GM21367 (cell line): ENCODE measurements around the gene ZAR1L.

Experiments used
- ATAC-seq: cut with Tn5 transposase; IDR thresholded peaks from one replicate; pipeline ENCODE4 v1.9.1; 2021; ENCODE audit not compliant: unreplicated experiment

The ZAR1L gene

DNA sequence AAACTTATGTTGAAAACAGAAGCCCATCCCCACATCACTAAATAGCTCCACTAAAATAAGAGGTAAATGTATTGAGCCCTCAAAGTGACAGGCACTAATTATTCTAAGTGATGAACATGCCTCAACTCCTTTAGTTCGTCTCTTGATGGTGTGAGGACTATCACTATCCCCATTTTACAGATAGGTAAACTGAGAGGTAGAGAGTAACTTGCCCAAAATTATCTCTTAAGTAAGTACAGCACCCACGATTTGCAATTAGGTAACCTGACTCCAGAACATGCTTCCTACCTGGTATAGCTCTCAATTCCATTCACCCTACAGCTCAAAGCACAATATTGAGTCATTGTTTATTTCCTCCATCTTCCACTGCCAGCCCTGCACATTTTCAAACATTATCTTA is 12.7 kb downstream of the ZAR1L start:
- ATAC-seq: no peak

DNA sequence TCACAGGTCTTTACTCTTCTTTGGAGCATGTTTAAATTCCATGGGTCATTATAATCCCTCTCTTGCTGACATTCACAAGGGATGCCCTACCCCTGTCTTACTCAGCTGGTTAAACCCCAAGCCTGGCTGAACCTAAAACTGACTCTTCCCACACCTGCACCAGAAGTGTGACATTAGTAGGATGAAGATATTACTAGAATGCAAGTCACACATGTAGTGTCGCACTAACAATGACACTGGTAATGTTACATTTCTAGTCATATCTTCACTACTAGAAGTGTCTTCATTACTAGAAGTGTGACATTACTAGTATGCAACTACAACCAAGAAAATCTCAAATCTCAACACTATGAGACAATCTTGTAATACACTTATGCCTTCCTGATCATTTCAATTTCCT is 14.2 kb downstream of the ZAR1L start:
- ATAC-seq: no peak

DNA sequence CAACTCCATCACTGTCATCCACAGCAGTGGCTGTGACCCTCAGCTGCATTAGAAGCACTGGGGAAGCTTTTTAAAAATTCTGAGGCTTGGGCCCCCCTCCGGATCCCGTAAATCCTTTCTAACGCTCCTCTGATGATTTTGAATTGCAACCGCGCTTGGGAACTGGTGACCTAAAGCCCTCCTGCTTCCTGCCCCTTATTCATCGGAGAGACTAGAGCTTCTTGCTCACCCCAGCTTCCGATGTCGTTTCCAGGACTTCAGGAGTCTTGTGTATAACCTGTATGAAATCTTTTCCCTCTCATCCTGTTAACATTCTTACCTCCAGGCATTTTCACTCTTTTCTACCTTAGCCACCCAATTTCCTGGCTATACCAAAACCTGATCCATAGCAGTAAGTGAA is 14.8 kb downstream of the ZAR1L start:
- no peak for ATAC-seq

DNA sequence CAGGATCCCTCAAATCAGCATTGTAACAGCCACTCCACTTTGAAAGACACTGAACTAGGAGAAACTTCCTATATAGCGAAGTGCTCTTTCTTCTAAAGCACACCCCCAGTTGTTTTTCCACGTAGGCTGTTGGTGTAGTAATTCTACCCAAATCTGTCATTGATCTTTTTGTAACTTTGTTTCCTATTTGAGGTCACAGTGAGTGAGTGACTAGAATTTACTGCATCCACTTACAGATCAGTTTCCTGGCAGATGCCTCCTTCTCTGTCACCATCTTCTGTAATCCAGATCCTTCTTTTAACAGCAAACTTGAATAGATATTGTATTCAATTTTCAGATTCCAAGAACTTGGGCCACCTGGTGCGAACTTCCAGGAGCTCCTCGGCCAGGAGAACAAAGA is 15.3 kb downstream of the ZAR1L start:
- no peak for ATAC-seq

DNA sequence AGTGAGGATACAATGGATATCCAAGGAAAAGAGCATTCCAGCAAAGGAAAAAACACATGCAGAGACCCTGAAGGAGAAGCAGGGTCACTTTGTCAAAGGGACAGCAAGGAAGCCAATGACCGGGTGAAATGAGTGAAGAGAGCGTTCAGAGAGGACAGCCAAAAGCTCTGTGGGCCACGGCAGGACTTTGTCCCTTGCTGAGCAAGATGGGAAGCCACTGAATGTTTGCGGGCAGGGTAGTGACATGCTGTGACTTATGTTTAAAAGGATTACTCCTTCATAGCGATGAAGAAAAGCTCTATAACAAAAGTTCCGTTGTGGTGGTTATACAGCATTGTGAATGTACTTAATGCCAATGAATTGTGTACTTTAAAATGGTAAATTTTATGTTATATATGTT is 16.5 kb downstream of the ZAR1L start:
- ATAC-seq: no peak

DNA sequence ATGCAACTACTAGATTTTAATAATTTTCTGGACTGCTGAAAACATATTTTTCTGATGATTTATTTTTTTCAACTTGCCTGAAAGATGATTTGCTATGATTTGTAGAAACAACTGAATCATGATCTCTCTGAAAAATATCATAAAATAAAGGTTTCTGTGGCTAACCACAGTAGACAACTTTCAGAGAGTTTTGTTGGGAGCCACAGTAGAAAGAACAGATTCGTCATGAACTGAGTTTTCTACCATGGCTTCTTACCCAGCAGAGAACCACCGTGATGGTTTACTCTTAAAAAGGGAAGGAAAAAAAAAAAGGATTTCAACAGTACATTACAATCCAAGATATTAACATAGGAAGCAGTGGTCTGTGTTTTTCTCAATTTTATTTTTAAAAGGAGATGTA is 18.0 kb downstream of the ZAR1L start:
- no peak for ATAC-seq

DNA sequence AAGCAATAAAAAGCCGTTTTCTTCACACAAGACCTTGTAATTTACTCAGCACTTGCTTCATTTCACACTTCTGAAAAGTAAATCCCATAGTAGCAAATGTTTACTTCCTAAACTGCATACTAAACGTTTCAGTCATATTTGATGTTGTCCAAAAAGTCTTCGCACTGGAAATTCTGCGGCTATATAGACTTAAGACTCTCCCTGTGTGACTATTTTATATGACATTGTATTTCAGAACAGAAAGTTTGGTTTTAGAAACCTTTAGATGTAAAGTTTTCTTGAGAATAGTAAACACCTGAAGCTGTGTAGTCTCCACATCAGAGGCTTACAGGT is 29.6 kb downstream of the ZAR1L start:
- no peak for ATAC-seq

DNA sequence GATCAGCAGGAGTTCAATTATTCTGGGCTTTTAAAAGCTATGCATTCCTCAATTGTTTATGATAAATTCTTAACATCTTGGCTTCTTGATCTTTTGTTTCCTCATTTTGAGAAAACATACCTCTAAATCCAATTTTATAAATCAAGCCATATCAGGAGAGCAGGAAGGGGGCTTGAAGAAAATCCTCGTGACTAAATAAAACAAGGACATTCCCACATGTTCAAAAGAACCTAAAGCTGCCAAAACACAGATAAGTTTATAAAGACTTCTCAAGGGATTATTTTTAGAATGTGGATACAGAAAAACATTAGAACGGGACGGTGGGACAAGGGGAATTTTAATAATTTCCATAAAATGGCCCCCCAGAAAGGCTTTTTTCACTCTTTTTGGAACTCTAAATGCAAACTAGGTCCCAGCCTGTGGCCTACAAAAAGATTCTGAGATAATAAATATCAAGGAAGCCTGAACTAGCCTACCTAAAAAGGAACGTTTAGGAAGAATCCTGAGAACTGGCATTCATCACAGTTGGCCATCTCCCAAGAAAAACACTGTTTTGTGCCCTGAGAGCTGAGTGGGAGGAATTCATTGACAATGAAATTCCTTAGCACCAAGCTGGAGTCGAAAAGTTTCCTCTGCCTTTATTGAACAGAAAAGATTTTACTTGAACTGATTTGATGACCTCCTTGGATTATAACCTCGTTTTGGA is 30.1 kb downstream of the ZAR1L start:
- no peak for ATAC-seq

DNA sequence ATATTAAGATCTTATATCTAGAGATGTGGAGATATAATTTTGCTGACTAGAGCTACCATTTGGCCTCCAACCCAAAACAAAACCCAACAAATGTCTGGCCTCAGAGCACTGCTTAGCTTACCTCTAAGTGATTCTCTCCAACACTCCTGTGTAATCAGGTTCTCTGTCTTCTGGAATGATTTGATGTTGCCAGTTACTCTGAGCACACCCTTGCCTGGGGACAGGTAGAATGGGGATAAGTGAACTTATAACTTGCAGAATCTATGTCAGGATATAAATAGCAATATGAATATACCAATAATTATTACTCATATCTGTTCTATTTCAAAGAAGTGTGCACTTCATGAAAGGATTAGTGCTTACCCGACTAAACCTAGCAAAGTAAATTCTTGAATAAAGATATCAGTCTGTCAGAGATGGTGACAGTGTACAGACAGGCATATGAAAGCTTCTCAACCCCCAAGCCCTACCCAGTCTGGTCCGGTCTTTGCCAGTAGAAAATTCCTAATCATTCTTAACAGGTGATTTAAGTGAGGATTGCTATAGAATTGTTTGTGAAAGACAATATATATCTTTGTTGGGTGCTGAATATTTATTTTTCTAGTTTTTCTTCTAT is 33.0 kb downstream of the ZAR1L start:
- ATAC-seq: no peak

DNA sequence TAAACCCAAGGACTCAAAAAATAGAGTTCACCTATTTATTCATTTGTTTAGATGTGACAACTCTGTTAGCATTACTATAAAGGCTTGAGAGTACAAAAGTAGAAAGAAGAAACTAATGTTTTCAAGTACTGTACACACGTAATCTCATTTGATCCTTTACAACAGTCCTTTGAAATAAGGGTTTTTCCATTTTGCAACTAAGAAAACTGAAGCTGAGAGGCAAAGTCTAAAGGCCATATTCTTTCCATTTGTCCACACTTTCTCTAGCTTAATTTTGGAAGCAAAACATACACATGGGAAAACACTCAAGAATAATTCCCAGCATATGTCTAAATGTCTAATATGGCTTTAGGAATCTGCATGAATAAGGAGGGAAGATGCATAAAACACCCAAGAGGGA is 34.1 kb downstream of the ZAR1L start:
- ATAC-seq: no peak

DNA sequence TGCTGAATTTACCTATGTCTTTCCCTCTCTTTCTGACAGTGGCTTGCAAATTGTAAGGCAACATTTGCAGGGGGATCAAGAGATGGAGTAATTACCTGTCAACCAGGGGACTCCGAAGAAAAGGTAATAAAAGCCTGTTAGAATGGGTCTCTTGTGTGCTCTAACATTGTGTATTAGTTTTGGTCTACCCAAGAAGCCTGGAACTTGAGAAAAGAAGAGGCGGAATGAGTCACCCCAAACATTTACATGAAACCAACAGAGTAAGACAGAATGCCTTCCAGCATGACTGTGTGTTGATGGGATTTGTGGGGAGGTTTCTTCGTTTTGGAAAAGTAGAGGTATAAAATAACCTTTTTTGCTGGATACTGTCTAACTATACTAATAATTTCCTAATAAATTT is 36.7 kb downstream of the ZAR1L start:
- no peak for ATAC-seq

DNA sequence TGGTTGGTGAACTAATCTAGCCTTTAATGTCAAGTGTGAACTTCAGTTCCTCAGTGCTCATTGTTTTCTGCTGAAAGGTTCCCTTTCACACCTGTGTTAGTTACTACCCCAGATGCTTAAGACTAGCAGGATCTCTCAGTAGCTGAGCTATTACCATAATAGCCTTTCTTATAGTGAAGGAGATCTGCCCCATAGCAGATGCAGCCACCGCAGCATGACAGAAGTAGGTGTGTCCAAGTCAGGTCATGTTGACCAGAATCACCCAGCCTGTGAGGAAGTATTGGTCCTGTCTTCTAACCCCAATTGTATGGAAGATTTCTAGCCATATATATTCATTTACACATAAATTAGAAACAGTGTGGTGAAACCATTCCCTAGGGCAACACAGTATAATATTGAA is 37.3 kb downstream of the ZAR1L start:
- ATAC-seq: no peak

DNA sequence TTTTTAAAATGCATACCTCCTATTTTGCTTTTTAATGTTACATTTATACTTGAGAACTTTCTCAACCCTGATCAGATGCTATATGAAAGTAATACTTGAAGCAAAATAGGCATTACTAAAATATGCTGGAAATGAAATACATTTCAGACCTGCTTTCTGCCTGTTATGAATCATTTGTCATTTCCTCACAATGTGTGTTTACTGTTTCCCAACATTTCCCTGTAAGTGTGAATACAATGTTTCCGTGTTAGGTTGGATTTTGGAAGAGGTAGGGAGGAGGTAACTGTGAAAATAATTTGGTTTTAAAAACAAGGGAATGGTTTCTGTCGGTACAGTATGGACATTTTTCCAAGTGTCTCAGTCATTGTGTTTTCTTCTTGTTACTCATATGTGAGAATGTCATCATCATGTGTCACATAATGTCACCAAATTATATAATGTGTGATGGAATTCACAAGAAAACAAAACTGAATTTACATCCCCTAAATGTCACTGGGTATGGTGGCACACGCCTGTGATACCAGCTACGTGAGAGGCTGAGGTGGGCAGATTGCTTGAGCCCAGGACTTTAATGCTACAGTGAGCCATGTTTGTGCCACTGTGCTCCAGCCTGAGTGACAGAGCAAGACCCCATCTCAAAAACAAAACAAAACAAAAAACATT is 43.0 kb downstream of the ZAR1L start:
- ATAC-seq: no peak

DNA sequence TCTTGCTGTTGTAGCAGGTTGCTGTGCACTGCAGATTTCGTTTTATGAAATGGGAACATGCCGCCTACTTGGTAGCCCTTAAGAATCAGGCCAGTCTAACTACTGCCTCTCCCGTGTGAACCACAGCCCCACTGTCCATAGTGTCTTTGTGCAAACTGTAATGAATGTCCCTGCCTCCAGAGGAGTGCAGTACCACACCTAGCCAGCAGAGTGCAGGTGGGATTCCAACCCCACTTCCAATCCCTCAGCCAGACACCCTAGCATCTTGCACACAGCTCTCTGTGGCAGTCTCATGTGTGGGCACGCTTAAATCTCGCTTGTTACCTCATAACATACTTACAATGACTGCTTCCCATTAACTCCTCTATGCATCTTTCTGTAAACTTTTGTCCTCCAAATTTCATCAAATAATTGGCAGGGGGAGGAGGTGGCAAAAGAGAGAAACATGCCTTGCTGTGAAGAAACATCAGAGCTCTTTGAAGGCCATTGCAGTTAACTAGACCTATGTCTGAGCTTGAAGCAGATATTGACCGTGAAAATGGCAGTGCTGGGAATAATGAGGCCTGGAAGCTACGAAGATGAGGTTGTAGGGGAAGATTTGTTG is 47.2 kb downstream of the ZAR1L start:
- peak; percentile 51 for ATAC-seq

DNA sequence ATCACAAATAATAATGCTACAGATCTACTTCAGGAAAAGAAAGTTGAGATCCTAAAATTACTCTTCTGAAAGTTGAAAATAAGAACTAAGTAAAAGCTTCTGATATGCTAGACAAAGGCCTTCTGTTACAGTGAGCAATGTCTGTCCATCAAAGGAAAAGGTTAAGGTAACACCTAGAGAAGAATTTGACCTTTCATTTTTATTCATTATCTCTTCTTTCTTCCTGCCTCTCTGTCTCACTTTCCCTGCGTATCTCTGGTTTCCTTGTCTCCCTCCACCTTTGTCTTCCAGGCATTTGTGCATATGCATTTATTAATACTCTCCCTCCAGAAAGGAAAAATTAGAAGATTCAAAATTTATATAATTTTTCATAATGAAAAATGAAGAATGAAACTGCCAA is 49.0 kb downstream of the ZAR1L start:
- no peak for ATAC-seq

DNA sequence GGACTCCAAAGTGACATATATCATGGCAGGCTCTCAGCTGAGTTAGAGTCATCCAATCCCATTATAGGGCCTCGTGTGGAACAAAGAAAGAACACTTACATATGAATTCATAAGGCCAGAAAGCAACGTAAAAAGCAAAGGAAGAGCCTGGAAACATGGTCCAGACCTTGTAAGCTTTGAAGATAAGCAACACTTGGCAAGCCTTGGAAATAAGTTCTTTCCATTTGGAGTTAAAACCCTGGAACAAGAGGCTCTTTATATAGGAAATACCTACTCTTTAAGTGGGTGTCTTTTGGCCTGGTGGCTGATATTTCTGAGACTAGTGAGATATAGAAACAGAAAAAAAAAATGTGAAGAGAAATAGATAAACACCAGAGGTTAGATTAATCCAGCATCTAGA is 49.4 kb downstream of the ZAR1L start:
- no peak for ATAC-seq

DNA sequence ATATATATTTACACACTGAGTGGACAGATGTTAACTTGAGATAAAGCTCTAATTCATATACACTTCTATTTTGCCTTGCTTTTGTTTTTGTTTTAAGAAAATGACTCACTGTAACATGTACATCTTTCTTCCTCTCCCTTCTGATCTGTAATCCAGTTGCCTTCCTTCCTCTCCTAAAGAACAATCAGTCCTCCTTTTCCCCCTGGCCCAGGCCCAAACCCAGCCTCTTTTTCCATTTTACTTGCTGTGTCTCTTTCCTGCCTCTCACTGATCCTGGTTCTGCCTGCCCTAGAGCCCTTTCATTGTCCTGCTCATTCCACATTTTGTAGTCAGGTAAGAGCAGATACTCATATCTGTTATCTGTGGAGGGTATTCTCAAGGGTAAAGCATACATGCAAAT is 50.8 kb downstream of the ZAR1L start:
- ATAC-seq: no peak

DNA sequence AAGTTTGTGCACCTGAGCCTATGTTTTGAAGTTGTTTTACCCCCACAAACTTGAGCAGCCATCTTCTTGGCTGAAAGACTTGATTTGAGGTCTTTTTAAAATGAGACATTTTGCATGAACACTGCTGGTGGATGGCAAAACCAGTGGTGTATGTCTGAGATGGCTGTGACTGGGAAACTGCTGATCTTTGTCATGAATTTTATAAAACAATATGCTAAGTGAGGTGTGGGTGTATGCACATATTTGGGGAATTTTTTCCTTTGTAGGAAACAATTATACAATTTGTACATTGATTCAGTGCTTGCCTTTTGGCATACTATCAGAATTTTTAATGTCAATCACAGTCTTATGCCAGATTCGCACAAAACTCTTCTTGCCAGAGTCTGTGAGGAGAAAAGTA is 52.5 kb downstream of the ZAR1L start:
- ATAC-seq: no peak

DNA sequence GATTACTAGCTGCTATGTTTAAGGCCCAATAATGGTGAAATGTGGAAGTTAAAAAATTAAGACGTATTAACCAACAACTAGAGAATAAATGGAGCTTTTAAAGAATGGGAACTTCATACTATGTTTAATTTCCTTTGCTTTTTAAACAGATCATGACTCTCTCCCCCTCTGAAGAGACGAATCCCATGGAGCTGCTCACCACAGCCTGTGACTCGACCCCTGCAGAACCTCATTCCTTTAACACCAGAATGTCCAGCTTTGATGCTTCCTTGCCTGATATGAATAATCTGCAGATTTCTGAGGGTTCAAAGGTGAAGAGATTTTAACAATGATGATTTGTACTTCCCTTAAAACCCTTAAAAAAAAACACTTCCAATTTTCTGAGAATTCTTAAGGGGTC is 53.0 kb downstream of the ZAR1L start:
- no peak for ATAC-seq

DNA sequence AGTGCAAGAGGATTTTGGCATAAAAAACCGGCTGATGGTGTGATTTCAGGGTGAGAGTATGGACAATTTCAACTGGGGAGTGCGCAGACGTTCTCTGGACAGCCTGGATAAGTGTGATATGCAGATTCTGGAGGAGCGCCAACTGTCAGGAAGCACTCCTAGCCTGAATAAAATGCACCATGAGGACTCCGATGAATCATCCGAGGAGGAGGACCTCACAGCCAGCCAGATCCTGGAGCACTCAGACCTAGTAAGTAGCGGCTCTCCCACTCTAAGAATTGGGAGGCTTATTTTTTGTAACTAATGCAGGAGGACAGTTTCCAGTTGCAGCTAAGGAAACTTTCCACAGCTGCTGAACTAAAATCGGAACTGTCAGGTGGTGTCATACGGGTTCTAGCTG is 53.6 kb downstream of the ZAR1L start:
- ATAC-seq: no peak

DNA sequence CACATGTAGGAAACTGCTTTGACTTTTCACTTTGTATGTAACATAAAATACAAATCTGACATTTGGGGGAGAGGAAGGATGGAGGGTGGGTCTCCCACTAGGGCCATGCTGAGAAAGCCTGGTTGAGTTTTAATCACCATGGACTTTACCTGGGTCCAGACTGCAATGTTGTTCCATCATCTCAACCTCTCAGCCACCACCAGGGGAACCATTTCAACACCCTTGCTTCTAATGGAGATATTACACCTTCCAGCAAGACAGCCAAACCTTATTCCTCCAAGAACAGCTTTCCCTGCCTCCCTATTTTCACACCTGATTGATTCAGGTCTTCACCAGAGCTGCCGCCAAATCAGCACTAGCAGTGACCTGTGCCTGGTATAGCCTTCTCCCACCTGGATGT is 56.0 kb downstream of the ZAR1L start:
- no peak for ATAC-seq

DNA sequence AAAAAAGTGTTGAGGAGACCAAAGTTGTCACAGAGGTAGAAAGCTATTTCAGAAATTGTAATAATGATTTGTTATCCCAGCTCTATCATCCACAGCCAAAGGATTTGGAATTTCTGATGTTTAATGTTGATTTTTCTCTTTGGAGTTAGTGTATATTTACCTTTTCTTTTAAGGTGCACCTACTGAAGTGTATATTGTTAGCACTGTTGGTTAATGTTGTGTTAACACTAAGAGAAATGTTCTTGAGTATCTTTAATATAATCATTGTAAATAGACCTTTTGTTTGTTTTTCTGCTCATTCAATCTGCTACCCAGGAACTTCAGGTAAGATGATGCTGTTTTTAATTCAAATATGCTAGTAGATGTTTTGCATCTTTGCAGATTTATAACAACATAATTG is 57.5 kb downstream of the ZAR1L start:
- ATAC-seq: no peak
